GM23248 (cell line): ENCODE results near the gene ONECUT1. TPM values are rescaled to one million over a fixed set of nuclear protein-coding genes. Genes with fewer than 3 reads are reported as not detected.

Source experiments
- DNase-seq: peaks from one replicate; pipeline ENCODE4 v3.0.0-alpha.2; 2015
- H2AFZ ChIP-seq: fragments of 200-600 bp; sonication (generic); 2 replicates; pipeline ENCODE4 v1.6.1; 2016; ENCODE audit warnings: antibody characterized with exemption
- H3F3A ChIP-seq: fragments of 200-600 bp; sonication (generic); 2 replicates; pipeline ENCODE4 v1.6.1; 2016; ENCODE audit warnings: mild to moderate bottlenecking, antibody characterized with exemption, mixed run types; ENCODE audit not compliant: insufficient read depth
- H3K27ac ChIP-seq: fragments of 200-600 bp; sonication (generic); 2 replicates; pipeline ENCODE4 v1.5.1; 2016; ENCODE audit warnings: mild to moderate bottlenecking
- H3K27me3 ChIP-seq: fragments of 200-600 bp; sonication (generic); replicated peaks from 2 replicates; pipeline ENCODE4 v1.6.1; 2016; ENCODE audit warnings: mild to moderate bottlenecking; ENCODE audit not compliant: insufficient read depth
- H3K36me3 ChIP-seq: fragments of 200-600 bp; sonication (generic); 2 replicates; pipeline ENCODE4 v1.6.1; 2016; ENCODE audit warnings: low read depth, mild to moderate bottlenecking
- H3K4me1 ChIP-seq: fragments of 200-600 bp; sonication (generic); 2 replicates; pipeline ENCODE4 v1.6.1; 2016; ENCODE audit warnings: mild to moderate bottlenecking; ENCODE audit not compliant: insufficient read depth
- H3K4me2 ChIP-seq: fragments of 200-600 bp; sonication (generic); one replicate; pipeline ENCODE4 v1.6.1; 2016; ENCODE audit warnings: mild to moderate bottlenecking; ENCODE audit not compliant: unreplicated experiment
- H3K4me3 ChIP-seq: fragments of 200-600 bp; sonication (generic); 2 replicates; pipeline ENCODE4 v1.5.1; 2016; ENCODE audit warnings: mild to moderate bottlenecking
- H3K79me2 ChIP-seq: fragments of 200-600 bp; sonication (generic); 2 replicates; pipeline ENCODE4 v1.6.1; 2016; ENCODE audit warnings: mild to moderate bottlenecking; ENCODE audit not compliant: insufficient read depth
- H3K9ac ChIP-seq: fragments of 200-600 bp; sonication (generic); 2 replicates; pipeline ENCODE4 v1.6.1; 2016; ENCODE audit warnings: mild to moderate bottlenecking
- H3K9me2 ChIP-seq: fragments of 200-600 bp; sonication (generic); 2 replicates; pipeline ENCODE4 v1.6.1; 2016; ENCODE audit warnings: mixed run types, mild to moderate bottlenecking, moderate library complexity; ENCODE audit not compliant: insufficient read depth
- H3K9me3 ChIP-seq: fragments of 200-600 bp; sonication (generic); one replicate; pipeline ENCODE4 v1.6.1; 2017; ENCODE audit warnings: low read depth
- H4K20me1 ChIP-seq: fragments of 200-600 bp; sonication (generic); 2 replicates; pipeline ENCODE4 v1.6.0; 2016; ENCODE audit not compliant: insufficient read depth
- EZH2 ChIP-seq: fragments of 200-600 bp; sonication (generic); IDR thresholded peaks from 2 replicates; pipeline ENCODE4 v1.6.1; 2018; ENCODE audit warnings: antibody characterized with exemption, mild to moderate bottlenecking; ENCODE audit not compliant: insufficient read depth, poor library complexity, severe bottlenecking
- EZH2phosphoT487 ChIP-seq: fragments of 200-600 bp; sonication (generic); IDR thresholded peaks from 2 replicates; pipeline ENCODE4 v1.6.1; 2018; ENCODE audit warnings: antibody characterized with exemption, moderate library complexity, mild to moderate bottlenecking, low read depth; ENCODE audit not compliant: insufficient read depth
- WGBS, 2 experiments: methylation state at CpG; one replicate each; pipeline ENCODE4 v1.1.6; 2015 to 2017; ENCODE audit warnings: low lambda C conversion rate in 2 of 2, low coverage in 1 of 2; ENCODE audit errors: missing lambda C conversion rate in 2 of 2; 5-methylcytosine and 5-hydroxymethylcytosine counted together
- in situ Hi-C: fragments of 300-500 bp; cut with MboI; formaldehyde crosslinking; loops from 2 replicates; pipeline ENCODE4 v1.15.0; 2020
- polyA plus RNA-seq: library from polyadenylated mRNA; unstranded; fragments of >200 nt; fragmentation: Nextera tagmentation; extraction: Ambion mirVana; gene quantifications from 2 replicates; pipeline ENCODE4 v1.2.1, GENCODE V29; 2016
- total RNA-seq: library from RNA; depleted of rRNA; stranded (reverse); fragments of >200 nt; shearing (Covaris generic); gene quantifications from 2 replicates; pipeline ENCODE4 v1.2.3, GENCODE V29; 2014; rRNA removed

ONECUT1 gene
- total and polyA plus RNA-seq, 2 experiments from 2014 or later: not detected

DNA sequence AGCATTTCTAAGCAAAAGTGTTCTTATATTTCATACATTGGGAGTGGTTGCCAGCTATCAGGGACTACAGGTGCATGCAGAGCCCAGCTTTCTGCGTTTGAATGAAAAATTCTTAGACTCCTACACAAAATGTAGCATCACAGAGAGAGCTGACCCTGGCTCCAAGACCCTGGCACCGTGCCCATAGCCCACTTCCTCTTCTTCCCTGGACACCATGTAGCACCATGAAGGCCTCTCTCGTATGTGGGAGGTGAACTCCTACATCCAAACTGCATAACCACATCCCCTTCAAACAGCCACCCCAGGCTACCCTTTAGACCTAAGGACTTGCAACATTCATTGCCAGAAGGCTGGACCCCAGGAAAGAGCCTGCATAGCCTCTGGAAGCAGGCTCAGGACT is 75.2 kb downstream of the ONECUT1 start:
- Histone ChIP-seq H3K9ac (no peak overlapping the region), H2AFZ (no peak overlapping the region), H3K4me1 (no peaks in the 10 kb centered on the region), H3K79me2 (no peaks in the 10 kb centered on the region), H3K4me2 (no peak overlapping the region), H4K20me1 (no peaks in the 10 kb centered on the region), H3K27me3 (peaks cover 10% of the 10 kb centered on the region), H3K9me2 (no peaks in the 10 kb centered on the region), H3K4me3 (no peak overlapping the region), H3K36me3 (no peaks in the 10 kb centered on the region), H3F3A (no peaks in the 10 kb centered on the region), H3K27ac (no peak overlapping the region), H3K9me3 (no peaks in the 10 kb centered on the region)
- DNase-seq: no peak
- WGBS, 2 experiments: 53 to 57% methylated on average over 3 of the region's 3 CpGs
- in situ Hi-C loops: no loop called here
- TF ChIP-seq EZH2 (no peak), EZH2phosphoT487 (no peak)

DNA sequence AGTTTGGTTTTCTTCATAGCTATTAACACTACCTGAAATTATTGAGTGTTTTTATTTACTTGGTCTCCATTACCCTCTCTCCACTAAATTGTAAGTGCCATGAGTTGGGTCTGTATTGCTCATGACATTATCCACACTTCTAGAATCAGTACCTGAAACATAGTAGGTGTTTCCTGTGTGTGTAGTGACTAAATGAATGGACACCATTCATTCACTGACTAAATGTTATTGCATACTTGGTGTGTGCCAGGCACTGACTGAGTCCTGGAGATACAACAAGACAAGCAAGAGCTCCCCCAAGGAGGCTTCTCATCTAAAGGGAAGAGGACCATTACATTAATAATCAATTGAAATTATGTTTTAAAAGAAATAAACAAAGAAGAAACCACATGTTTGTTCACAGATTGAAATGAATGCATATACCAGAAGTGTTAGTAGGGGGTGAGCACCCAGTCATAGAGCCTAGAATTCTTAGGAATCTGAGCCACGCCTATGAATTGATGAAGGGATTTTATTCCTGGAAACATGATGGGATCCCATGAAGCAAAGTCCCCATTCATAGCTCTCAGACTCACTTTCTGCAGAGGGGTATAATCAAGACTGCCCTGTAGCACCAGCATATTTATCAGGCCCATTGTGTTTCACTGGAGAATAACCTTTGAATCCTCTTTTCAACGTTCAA is 79.3 kb downstream of the ONECUT1 start:
- WGBS, 2 experiments: 16 to 18% methylated on average over 2 of the region's 2 CpGs
- in situ Hi-C loops: no loop called here
- Histone ChIP-seq H3K9me2 (no peaks in the 10 kb centered on the region), H3K27me3 (peaks cover 10% of the 10 kb centered on the region), H4K20me1 (no peaks in the 10 kb centered on the region), H3K4me1 (no peaks in the 10 kb centered on the region), H3K79me2 (no peaks in the 10 kb centered on the region), H3K4me2 (no peak overlapping the region), H3F3A (no peaks in the 10 kb centered on the region), H3K9me3 (no peaks in the 10 kb centered on the region), H2AFZ (no peak overlapping the region), H3K27ac (no peak overlapping the region), H3K36me3 (no peaks in the 10 kb centered on the region), H3K9ac (no peak overlapping the region), H3K4me3 (no peak overlapping the region)
- DNase-seq: no peak
- TF ChIP-seq EZH2 (no peak), EZH2phosphoT487 (no peak)

DNA sequence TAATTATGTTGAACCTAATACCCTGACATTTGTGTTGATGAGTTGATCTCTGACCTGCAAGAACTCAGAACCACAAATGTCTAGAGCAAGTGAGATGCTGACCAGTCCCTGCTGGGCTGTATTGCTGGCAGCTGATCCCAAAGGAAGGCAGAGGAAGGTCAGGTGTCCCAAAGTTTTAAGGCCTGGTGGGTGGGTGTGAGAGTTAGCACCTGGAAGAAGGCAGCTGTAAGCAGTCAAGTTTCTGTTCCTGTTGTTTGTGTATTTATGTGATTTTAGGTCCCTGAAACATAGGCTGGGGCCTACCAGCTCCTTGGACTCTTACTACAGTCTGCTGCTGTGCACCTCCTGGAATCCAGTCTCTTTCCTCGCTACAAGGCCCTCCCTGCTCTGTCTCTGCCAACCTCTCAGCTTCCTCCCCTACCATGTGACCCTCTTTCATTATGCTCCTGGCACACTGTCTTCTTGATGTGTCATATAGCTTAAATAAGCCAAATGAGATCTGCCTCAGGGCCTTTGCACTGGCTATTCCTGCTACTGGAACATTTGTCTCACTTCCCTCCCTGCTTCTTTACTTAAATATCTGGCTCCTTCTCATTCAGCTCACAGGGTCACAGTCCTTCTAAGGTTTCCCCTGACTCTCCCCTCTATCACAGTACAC is 80.0 kb downstream of the ONECUT1 start:
- H3K79me2 ChIP-seq: no peaks in the 10 kb centered on the region
- no peaks in the 10 kb centered on the region for H3K4me1 ChIP-seq
- no peak overlapping the region for H3K9ac ChIP-seq
- no peak overlapping the region for H3K4me2 ChIP-seq
- TF ChIP-seq EZH2: no peak
- no peak for TF ChIP-seq EZH2phosphoT487
- no peak for DNase-seq
- no peaks in the 10 kb centered on the region for H4K20me1 ChIP-seq
- no peaks in the 10 kb centered on the region for H3K36me3 ChIP-seq
- H3K27ac ChIP-seq: no peak overlapping the region
- H3K9me2 ChIP-seq: no peaks in the 10 kb centered on the region
- H2AFZ ChIP-seq: no peak overlapping the region
- H3K4me3 ChIP-seq: no peak overlapping the region
- no peaks in the 10 kb centered on the region for H3K9me3 ChIP-seq
- peaks cover 10% of the 10 kb centered on the region for H3K27me3 ChIP-seq
- WGBS, 2 experiments: 85 to 90% methylated on average over 1 of the region's 1 CpG
- H3F3A ChIP-seq: no peaks in the 10 kb centered on the region
- in situ Hi-C loops: no loop called here

- Histone ChIP-seq H3K9ac (no peak overlapping the region), H3F3A (no peaks in the 10 kb centered on the region), H3K4me1 (no peaks in the 10 kb centered on the region), H4K20me1 (no peaks in the 10 kb centered on the region), H3K9me3 (no peaks in the 10 kb centered on the region), H3K4me2 (no peak overlapping the region), H3K9me2 (no peaks in the 10 kb centered on the region), H2AFZ (no peak overlapping the region), H3K79me2 (no peaks in the 10 kb centered on the region), H3K4me3 (no peak overlapping the region), H3K27ac (no peak overlapping the region), H3K36me3 (no peaks in the 10 kb centered on the region), H3K27me3 (peaks cover 10% of the 10 kb centered on the region)
- 59 to 67% methylated on average over 10 of the region's 10 CpGs for WGBS, 2 experiments
- in situ Hi-C loops: no loop called here
- DNase-seq: no peak
- TF ChIP-seq EZH2 (no peak), EZH2phosphoT487 (no peak)
These were observed 80.8 kb downstream of the ONECUT1 start for GRCh38 chr15:52709187-52709981.

Other genes starting within 250 kb of the ONECUT1 start
- 89.1 and 122 TPM in 2 replicates for gene ARPP19, start 221.3 kb downstream of the ONECUT1 start, total RNA-seq
- 68.9 and 70.0 TPM in 2 replicates for gene ARPP19, start 221.3 kb downstream of the ONECUT1 start, polyA plus RNA-seq
- gene ATOSA, start 110.9 kb downstream of the ONECUT1 start, total RNA-seq: 10.0 and 11.0 TPM in 2 replicates
- 6.1 and 6.3 TPM in 2 replicates for gene ATOSA, start 110.9 kb downstream of the ONECUT1 start, polyA plus RNA-seq